CD4-positive, alpha-beta T cell treated with Interleukin-17A for 1 hour (primary cell): Measurements from ENCODE around the gene PCED1B.

ENCODE experiments used
- DNase-seq: peaks from one replicate; pipeline ENCODE4 v3.0.0-alpha.2; 2020

Gene PCED1B

GRCh38 chr12:47067771-47068431 is 11.5 kb upstream of the PCED1B start:
- no peak for DNase-seq

- no peak for DNase-seq
Observed at GRCh38 chr12:47068539-47068938, 10.9 kb upstream of the PCED1B start.

GRCh38 chr12:47070310-47070709 is 9.1 kb upstream of the PCED1B start:
- DNase-seq, result no peak

- peak; percentile 47 for DNase-seq
Observed at GRCh38 chr12:47071241-47071852, 8.1 kb upstream of the PCED1B start.

GRCh38 chr12:47073951-47074350 is 5.5 kb upstream of the PCED1B start:
- no peak for DNase-seq

- DNase-seq, result no peak
Observed at GRCh38 chr12:47074757-47075156, 4.7 kb upstream of the PCED1B start.

- DNase-seq, result no peak
Observed at GRCh38 chr12:47075192-47076084, 4.0 kb upstream of the PCED1B start.

GRCh38 chr12:47077206-47078085 is 2.0 kb upstream of the PCED1B start:
- DNase-seq, result no peak

- DNase-seq, result no peak
Observed at GRCh38 chr12:47078086-47078395, 1.4 kb upstream of the PCED1B start.

- DNase-seq, result peak; percentile 43
Observed at GRCh38 chr12:47078733-47079467, 521 bp upstream of the PCED1B start.

GRCh38 chr12:47079981-47080724 is 732 bp downstream of the PCED1B start:
- DNase-seq, result peak; percentile 41

GRCh38 chr12:47080725-47081502 is 1.5 kb downstream of the PCED1B start:
- peak; percentile 63 for DNase-seq

GRCh38 chr12:47082283-47082682 is 2.9 kb downstream of the PCED1B start:
- no peak for DNase-seq

GRCh38 chr12:47082796-47083621 is 3.6 kb downstream of the PCED1B start:
- DNase-seq, result no peak

- no peak for DNase-seq
Observed at GRCh38 chr12:47084172-47084571, 4.8 kb downstream of the PCED1B start.

GRCh38 chr12:47085815-47086252 is 6.4 kb downstream of the PCED1B start:
- DNase-seq, result peak; percentile 70

- no peak for DNase-seq
Observed at GRCh38 chr12:47087088-47087688, 7.8 kb downstream of the PCED1B start.

- DNase-seq, result no peak
Observed at GRCh38 chr12:47088021-47088944, 8.9 kb downstream of the PCED1B start.
